Measurements from ENCODE around the gene SCNN1A.

GRCh38 chr12:6312529-6313325 is 62.6 kb downstream of the SCNN1A start:
- TF ChIP-seq POLR2A (IDR thresholded peaks at IDR 0.05) (no peak), CTCF (IDR thresholded peaks at IDR 0.05) (no peak), EP300 (IDR thresholded peaks at IDR 0.05) (no peak)

All from tibial nerve (tissue), 4 donors.